Measurements from ENCODE around the gene IGLL5. TPM values are rescaled to one million over a fixed set of nuclear protein-coding genes. Genes with fewer than 3 reads are reported as not detected.
"Not testable (repeated sequence)": the region's sequence is repeated elsewhere in the genome, so short reads cannot be mapped to it uniquely, and the experiment has no call there.

IGLL5 gene
- total RNA-seq, 2 donors from 2014 or later: 0.59 to 1.4 TPM

GRCh38 chr22:22895776-22896445 lies 8.3 kb downstream of the IGLL5 start:
- no peak overlapping the region for H3K27ac ChIP-seq
- no peak for DNase-seq (ENCODE audit: low spot score)
- H3K4me1 ChIP-seq: no peaks in the 10 kb centered on the region
- H3K36me3 ChIP-seq: no peaks in the 10 kb centered on the region
- H3K27me3 ChIP-seq: no peaks in the 10 kb centered on the region
- H3K9me3 ChIP-seq: no peaks in the 10 kb centered on the region
- TF ChIP-seq CTCF (IDR thresholded peaks at IDR 0.05): no peak
- no peak overlapping the region for H3K4me3 ChIP-seq

GRCh38 chr22:22896601-22897000 lies 9.0 kb downstream of the IGLL5 start:
- DNase-seq (ENCODE audit: low spot score): no peak
- no peak for TF ChIP-seq CTCF (IDR thresholded peaks at IDR 0.05)
- Histone ChIP-seq H3K27ac (no peak overlapping the region), H3K4me3 (no peak overlapping the region), H3K36me3 (no peaks in the 10 kb centered on the region), H3K4me1 (no peaks in the 10 kb centered on the region), H3K27me3 (no peaks in the 10 kb centered on the region), H3K9me3 (no peaks in the 10 kb centered on the region)

- TF ChIP-seq CTCF (IDR thresholded peaks at IDR 0.05): no peak
- Histone ChIP-seq H3K4me1 (no peaks in the 10 kb centered on the region), H3K4me3 (no peak overlapping the region), H3K27me3 (no peaks in the 10 kb centered on the region), H3K27ac (no peak overlapping the region), H3K9me3 (no peaks in the 10 kb centered on the region), H3K36me3 (no peaks in the 10 kb centered on the region)
- no peak for DNase-seq (ENCODE audit: low spot score)
Measured at GRCh38 chr22:22897091-22897490, 9.5 kb downstream of the IGLL5 start.

- TF ChIP-seq CTCF (IDR thresholded peaks at IDR 0.05): no peak
Measured at GRCh38 chr22:22897947-22898346, 10.3 kb downstream of the IGLL5 start.

GRCh38 chr22:22898411-22898950 lies 10.9 kb downstream of the IGLL5 start:
- H3K27me3 ChIP-seq; H3K9me3 ChIP-seq; H3K4me1 ChIP-seq; H3K4me3 ChIP-seq; H3K36me3 ChIP-seq; H3K27ac ChIP-seq; DNase-seq (ENCODE audit: low spot score): not testable (repeated sequence)

More at GRCh38 chr22:22897947-22898346, 10.3 kb downstream of the IGLL5 start:
- no peaks in the 10 kb centered on the region for H3K36me3 ChIP-seq
- no peaks in the 10 kb centered on the region for H3K9me3 ChIP-seq
- no peak for DNase-seq (ENCODE audit: low spot score)
- no peak overlapping the region for H3K4me3 ChIP-seq
- H3K27ac ChIP-seq: no peak overlapping the region
- no peaks in the 10 kb centered on the region for H3K27me3 ChIP-seq
- no peaks in the 10 kb centered on the region for H3K4me1 ChIP-seq

- H3K27ac ChIP-seq; H3K9me3 ChIP-seq; H3K27me3 ChIP-seq; H3K36me3 ChIP-seq; DNase-seq (ENCODE audit: low spot score); H3K4me3 ChIP-seq; H3K4me1 ChIP-seq: not testable (repeated sequence)
Measured at GRCh38 chr22:22899342-22900080, 11.9 kb downstream of the IGLL5 start.

- not testable (repeated sequence) for H3K9me3 ChIP-seq; H3K27me3 ChIP-seq; H3K36me3 ChIP-seq; DNase-seq (ENCODE audit: low spot score); H3K27ac ChIP-seq; H3K4me1 ChIP-seq; H3K4me3 ChIP-seq
Measured at GRCh38 chr22:22900527-22901205, 13.1 kb downstream of the IGLL5 start.

Measured in right atrium auricular region (tissue), 2 donors.